ENCODE results near the gene EPS8L2. TPM values are rescaled to one million over a fixed set of nuclear protein-coding genes. Genes with fewer than 3 reads are reported as not detected.

EPS8L2 gene
- total RNA-seq, 4 donors from 2014 or later: 107 to 193 (median 140) TPM

DNA sequence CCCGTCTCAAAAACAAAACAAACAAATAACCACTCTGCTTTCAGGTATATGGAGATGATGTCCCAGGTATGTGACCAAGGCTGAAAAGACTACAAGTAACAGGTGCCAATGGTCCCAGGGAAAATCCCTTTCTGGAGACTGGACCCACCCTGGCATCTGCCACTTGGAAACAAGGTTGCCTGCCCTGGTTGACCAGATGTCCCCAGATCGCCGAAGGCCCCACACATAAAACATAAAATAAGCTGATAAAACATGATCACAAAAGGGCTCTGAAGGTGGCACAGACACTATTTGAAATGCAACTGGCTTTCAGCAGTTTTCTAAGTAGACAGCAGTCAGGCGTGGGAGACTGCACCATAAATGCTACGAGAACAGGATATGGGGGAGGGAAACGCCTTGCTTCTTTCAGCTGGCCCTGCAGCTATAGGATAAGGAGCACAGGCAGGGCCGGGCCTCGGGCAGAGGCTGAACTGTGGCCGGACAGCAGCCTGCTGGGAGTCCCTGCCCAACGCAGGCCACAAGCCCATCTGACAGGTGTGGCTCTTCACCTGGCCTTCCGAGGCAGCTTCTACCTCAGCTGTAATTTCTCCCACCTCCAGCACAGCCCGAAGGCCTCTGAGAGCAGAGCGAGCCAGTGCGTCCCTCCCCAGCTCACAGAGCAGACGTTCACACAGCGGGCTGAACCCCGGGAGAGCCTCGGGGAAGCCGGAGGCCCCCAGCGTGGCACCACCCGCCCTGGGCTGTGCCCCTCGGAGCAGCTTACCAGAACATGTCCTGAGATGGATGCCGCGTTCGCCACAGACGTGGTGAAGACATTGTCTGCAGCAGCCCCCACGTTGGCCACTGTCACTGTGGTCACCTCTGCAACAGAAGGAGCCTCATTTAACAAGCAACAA is 15.0 kb upstream of the EPS8L2 start:
- Histone ChIP-seq H3K4me1 (peaks cover 34% of the 10 kb centered on the region), H3K27me3 (no peaks in the 10 kb centered on the region), H3K4me3 (no peak overlapping the region), H3K27ac (no peak overlapping the region), H3K9me3 (no peaks in the 10 kb centered on the region), H3K36me3 (peaks cover 34% of the 10 kb centered on the region)
- WGBS: 86% methylated on average over 15 of the region's 27 CpGs
- TF ChIP-seq POLR2AphosphoS5 (IDR thresholded peaks at IDR 0.05) (no peak), EP300 (IDR thresholded peaks at IDR 0.05) (no peak), POLR2A (IDR thresholded peaks at IDR 0.05) (no peak)
- TF ChIP-seq, protein P1, sequence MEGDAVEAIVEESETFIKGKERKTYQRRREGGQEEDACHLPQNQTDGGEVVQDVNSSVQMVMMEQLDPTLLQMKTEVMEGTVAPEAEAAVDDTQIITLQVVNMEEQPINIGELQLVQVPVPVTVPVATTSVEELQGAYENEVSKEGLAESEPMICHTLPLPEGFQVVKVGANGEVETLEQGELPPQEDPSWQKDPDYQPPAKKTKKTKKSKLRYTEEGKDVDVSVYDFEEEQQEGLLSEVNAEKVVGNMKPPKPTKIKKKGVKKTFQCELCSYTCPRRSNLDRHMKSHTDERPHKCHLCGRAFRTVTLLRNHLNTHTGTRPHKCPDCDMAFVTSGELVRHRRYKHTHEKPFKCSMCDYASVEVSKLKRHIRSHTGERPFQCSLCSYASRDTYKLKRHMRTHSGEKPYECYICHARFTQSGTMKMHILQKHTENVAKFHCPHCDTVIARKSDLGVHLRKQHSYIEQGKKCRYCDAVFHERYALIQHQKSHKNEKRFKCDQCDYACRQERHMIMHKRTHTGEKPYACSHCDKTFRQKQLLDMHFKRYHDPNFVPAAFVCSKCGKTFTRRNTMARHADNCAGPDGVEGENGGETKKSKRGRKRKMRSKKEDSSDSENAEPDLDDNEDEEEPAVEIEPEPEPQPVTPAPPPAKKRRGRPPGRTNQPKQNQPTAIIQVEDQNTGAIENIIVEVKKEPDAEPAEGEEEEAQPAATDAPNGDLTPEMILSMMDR (IDR thresholded peaks at IDR 0.05): no peak
- DNase-seq (ENCODE audit: low spot score in 2 of 2): no peak

DNA sequence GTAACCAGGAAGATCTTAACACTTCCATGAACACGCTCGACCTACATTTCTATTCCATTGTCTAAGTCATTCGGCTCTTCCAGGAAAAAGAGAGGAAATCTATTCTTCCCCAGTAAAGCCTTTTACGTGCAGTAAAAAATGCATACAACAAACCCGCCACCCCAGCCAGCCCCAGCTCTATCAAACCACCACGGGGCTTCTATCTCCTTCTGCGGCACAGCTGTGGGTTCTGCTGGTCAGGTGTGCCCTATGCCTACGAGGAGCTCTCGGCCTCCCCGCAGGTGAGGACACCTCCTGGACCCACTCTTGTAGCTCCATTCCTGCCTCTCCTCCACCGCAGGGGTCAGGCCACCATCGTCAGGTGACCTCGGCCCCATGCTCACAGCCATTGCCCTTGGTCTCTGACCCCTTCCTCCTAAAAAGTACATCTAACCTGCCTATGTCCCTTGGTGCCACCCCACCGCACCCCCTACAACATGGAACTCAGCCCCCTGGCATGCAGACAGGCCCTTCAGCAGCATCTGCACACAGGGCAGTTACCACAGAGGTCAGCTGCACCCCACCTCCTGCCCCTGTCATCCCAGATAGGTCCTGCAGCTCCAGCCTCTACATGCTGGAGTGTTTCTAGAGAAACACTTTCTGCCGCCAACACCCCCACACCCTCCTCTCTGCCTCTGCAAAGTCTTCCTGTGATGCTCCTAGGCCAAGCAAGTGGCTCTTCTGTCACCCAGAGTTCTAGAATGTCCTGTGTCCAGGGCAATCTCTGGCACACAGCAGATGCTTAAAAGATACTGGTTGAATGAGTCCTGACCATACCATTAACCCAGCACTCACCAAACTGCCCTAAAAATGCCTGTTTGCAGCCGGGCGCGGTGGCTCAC is 14.1 kb upstream of the EPS8L2 start:
- TF ChIP-seq POLR2A (IDR thresholded peaks at IDR 0.05) (no peak), EP300 (IDR thresholded peaks at IDR 0.05) (no peak), POLR2AphosphoS5 (IDR thresholded peaks at IDR 0.05) (no peak)
- TF ChIP-seq, protein P1 (IDR thresholded peaks at IDR 0.05): no peak
- DNase-seq (ENCODE audit: low spot score in 2 of 2): no peak
- peaks cover 25% of the 10 kb centered on the region for H3K36me3 ChIP-seq
- H3K9me3 ChIP-seq: no peaks in the 10 kb centered on the region
- no peak overlapping the region for H3K4me3 ChIP-seq
- no peaks in the 10 kb centered on the region for H3K27me3 ChIP-seq
- peaks cover 42% of the 10 kb centered on the region for H3K4me1 ChIP-seq
- WGBS: 88% methylated on average over 18 of the region's 18 CpGs
- no peak overlapping the region for H3K27ac ChIP-seq

DNA sequence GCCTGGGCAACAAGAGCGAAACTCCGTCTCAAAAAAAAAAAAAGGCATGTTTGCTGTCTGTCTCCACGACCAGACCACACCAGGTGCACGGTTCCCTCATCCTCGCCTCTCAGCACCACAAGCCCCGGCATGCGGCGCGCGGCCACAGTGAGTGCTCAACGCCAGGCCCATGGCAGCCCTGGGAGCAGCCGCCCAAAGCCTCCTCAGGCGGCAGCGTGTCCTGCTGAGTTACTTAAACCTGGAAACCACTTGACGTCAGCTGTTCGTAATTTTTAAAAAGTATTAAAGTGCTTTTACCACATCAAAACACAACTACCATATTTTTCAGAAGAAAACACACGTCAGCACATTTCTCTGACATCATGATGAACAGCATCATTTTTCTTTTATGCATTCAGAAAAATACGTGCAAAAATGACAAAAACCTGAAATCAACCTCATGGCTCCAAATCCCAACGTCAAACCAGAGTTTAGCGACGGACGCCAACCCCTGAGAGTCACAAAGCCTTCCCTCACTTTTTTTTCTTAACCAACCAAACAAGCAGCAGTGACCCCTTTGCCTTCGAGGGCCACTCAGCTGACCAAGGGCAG is 13.1 kb upstream of the EPS8L2 start:
- TF ChIP-seq POLR2AphosphoS5 (IDR thresholded peaks at IDR 0.05) (no peak), EP300 (IDR thresholded peaks at IDR 0.05) (no peak), POLR2A (IDR thresholded peaks at IDR 0.05) (no peak)
- TF ChIP-seq, protein P1 (IDR thresholded peaks at IDR 0.05): no peak
- WGBS: 31% methylated on average over 22 of the region's 23 CpGs
- Histone ChIP-seq H3K4me3 (peak overlapping the region; percentile 89), H3K27ac (peak overlapping the region; percentile 67), H3K4me1 (peaks cover 52% of the 10 kb centered on the region), H3K27me3 (no peaks in the 10 kb centered on the region), H3K36me3 (peaks cover 17% of the 10 kb centered on the region), H3K9me3 (no peaks in the 10 kb centered on the region)
- no peak for DNase-seq (ENCODE audit: low spot score in 2 of 2)

DNA sequence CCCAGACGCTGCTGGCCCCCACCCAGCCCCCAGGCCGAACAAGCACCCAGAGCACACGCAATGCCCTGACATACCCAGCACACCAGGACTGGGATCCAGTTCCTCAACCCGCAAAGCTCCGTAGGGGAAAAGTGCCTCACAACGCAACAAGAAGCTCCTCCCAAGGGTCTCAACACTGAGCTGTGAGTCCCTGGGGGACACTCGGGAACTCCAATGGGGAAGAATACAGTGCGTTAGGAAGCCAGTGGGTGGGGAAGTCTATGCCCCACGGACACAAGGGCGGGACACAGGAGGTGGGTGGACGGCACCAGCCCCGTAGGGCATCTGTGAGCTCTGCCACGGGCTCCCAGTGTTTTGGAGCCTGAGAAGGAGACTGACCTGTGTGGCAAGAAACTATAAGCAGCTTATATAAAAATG is 12.6 kb upstream of the EPS8L2 start:
- Histone ChIP-seq H3K4me3 (peak overlapping the region; percentile 89), H3K27me3 (no peaks in the 10 kb centered on the region), H3K36me3 (peaks cover 12% of the 10 kb centered on the region), H3K9me3 (no peaks in the 10 kb centered on the region), H3K4me1 (peaks cover 57% of the 10 kb centered on the region), H3K27ac (peak overlapping the region; percentile 67)
- WGBS: 13% methylated on average over 13 of the region's 13 CpGs
- TF ChIP-seq EP300 (IDR thresholded peaks at IDR 0.05): no peak
- DNase-seq (ENCODE audit: low spot score in 2 of 2): peak in 1 of 2 donors; percentile 66

DNA sequence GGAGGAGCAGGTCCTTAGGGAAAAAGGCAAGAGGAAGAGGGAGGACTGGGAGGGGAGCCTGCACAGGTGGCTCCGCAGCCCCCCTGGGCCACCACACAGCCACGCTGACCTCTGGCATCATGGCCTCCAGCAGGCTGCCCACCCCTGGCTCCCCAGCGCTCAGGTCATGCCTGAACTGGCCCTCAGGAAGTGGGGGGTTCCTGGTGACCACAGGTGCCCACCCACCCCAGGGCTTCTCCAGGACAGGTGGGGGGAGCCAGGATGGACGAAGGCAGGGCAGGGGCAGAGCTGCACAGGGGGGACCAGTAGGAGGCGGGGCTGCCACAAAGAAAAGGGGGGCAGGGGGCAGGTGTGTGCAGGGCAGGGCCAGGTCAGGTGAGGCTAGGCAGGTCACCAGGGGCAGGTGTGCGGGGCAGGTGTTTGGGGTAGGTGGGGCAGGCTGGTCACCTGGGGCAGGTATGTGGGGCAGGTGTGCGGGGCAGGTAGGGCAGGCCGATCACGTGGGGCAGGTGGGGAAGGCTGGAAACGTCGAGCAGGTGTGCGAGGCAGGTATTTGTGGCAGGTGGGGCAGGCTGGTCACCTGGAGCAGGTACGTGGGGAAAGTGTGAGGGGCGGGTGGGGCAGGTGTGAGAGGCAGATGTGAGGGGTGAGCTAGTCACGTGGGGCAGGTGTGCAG is 12.0 kb upstream of the EPS8L2 start:
- peak in 1 of 2 donors; percentile 80 for DNase-seq (ENCODE audit: low spot score in 2 of 2)
- 50% methylated on average over 15 of the region's 15 CpGs for WGBS
- Histone ChIP-seq H3K4me3 (peak overlapping the region; percentile 89), H3K9me3 (no peaks in the 10 kb centered on the region), H3K36me3 (peaks cover 7% of the 10 kb centered on the region), H3K4me1 (peaks cover 63% of the 10 kb centered on the region), H3K27me3 (no peaks in the 10 kb centered on the region), H3K27ac (peak overlapping the region; percentile 99)
- TF ChIP-seq POLR2AphosphoS5 (IDR thresholded peaks at IDR 0.05): no peak
- TF ChIP-seq POLR2A (IDR thresholded peaks at IDR 0.05): no peak
- TF ChIP-seq, protein P1 (IDR thresholded peaks at IDR 0.05): no peak
- TF ChIP-seq EP300 (IDR thresholded peaks at IDR 0.05): no peak

All from suprapubic skin (tissue), 4 donors.